Measurements from ENCODE around the gene FAM174C.

FAM174C gene

GRCh38 chr19:1271528-1272422 is 3.6 kb upstream of the FAM174C start:
- in situ Hi-C loops (cut with MboI; ENCODE audit: low sequenced_read_pairs) = no loop called here

- in situ Hi-C loops (cut with MboI; ENCODE audit: low sequenced_read_pairs) = no loop called here
Measured at GRCh38 chr19:1272423-1273262, 2.7 kb upstream of the FAM174C start.

GRCh38 chr19:1273263-1274041 is 1.9 kb upstream of the FAM174C start:
- in situ Hi-C loops (cut with MboI; ENCODE audit: low sequenced_read_pairs) = no loop called here

- in situ Hi-C loops (cut with MboI; ENCODE audit: low sequenced_read_pairs) = no loop called here
Measured at GRCh38 chr19:1274081-1274851, 1.1 kb upstream of the FAM174C start.

- in situ Hi-C loops (cut with MboI; ENCODE audit: low sequenced_read_pairs) = no loop called here
Measured at GRCh38 chr19:1274852-1275259, 474 bp upstream of the FAM174C start.

- in situ Hi-C loops (cut with MboI; ENCODE audit: low sequenced_read_pairs) = no loop called here
Measured at GRCh38 chr19:1275976-1276627, 772 bp downstream of the FAM174C start.

- in situ Hi-C loops (cut with MboI; ENCODE audit: low sequenced_read_pairs) = no loop called here
Measured at GRCh38 chr19:1276628-1277022, 1.3 kb downstream of the FAM174C start.

GRCh38 chr19:1277061-1277460 is 1.7 kb downstream of the FAM174C start:
- in situ Hi-C loops (cut with MboI; ENCODE audit: low sequenced_read_pairs) = no loop called here

- in situ Hi-C loops (cut with MboI; ENCODE audit: low sequenced_read_pairs) = no loop called here
Measured at GRCh38 chr19:1278074-1278473, 2.7 kb downstream of the FAM174C start.

GRCh38 chr19:1278713-1279660 is 3.7 kb downstream of the FAM174C start:
- in situ Hi-C loops (cut with MboI; ENCODE audit: low sequenced_read_pairs) = no loop called here

GRCh38 chr19:1279782-1280341 is 4.5 kb downstream of the FAM174C start:
- in situ Hi-C loops (cut with MboI; ENCODE audit: low sequenced_read_pairs) = no loop called here

- in situ Hi-C loops (cut with MboI; ENCODE audit: low sequenced_read_pairs) = no loop called here
Measured at GRCh38 chr19:1280636-1281568, 5.6 kb downstream of the FAM174C start.

GRCh38 chr19:1281569-1282287 is 6.4 kb downstream of the FAM174C start:
- in situ Hi-C loops (cut with MboI; ENCODE audit: low sequenced_read_pairs) = no loop called here

GRCh38 chr19:1282588-1283206 is 7.4 kb downstream of the FAM174C start:
- in situ Hi-C loops (cut with MboI; ENCODE audit: low sequenced_read_pairs) = no loop called here

- in situ Hi-C loops (cut with MboI; ENCODE audit: low sequenced_read_pairs) = no loop called here
Measured at GRCh38 chr19:1283207-1283916, 8.0 kb downstream of the FAM174C start.

GRCh38 chr19:1283917-1284292 is 8.6 kb downstream of the FAM174C start:
- in situ Hi-C loops (cut with MboI; ENCODE audit: low sequenced_read_pairs) = no loop called here

All from hTERT RPE-1 (cell line).